K562 (cell line): Measurements from ENCODE around the gene MKRN1.

Experiments
- EZH2 ChIP-seq: IDR thresholded peaks from 2 replicates; pipeline ENCODE4 v1.6.1; 2012; ENCODE audit warnings: low read depth, mild to moderate bottlenecking, inconsistent platforms, low read length, borderline replicate concordance
- NR3C1 ChIP-seq: sonication (generic); formaldehyde crosslinking; IDR thresholded peaks from 2 replicates; pipeline ENCODE4 v1.8.1; 2022; ENCODE audit warnings: missing genetic modification reagents
- POLR2A ChIP-seq: fragments of 450-650 bp; conservative IDR thresholded peaks from 2 replicates; pipeline ENCODE4 v1.6.1; 2016
- ZKSCAN1 ChIP-seq: fragments of 150-350 bp; IDR thresholded peaks from 2 replicates; pipeline ENCODE4 v1.6.1; 2016; ENCODE audit warnings: low read depth, low read length
- TF ChIP-seq, protein P1 (sequence below), 3 experiments: IDR thresholded peaks in 2 of 3; conservative IDR thresholded peaks in 1 of 3; 2 replicates each; pipeline ENCODE4 v1.5.1; 2011 to 2012; ENCODE audit warnings: low read length in 3 of 3, mild to moderate bottlenecking in 3 of 3, control low read depth in 2 of 3, improper control_type of control experiment in 1 of 3, inconsistent platforms in 1 of 3, low read depth in 1 of 3, mixed read lengths in 1 of 3, moderate library complexity in 1 of 3; ENCODE audit not compliant: insufficient read depth in 2 of 3
- TF ChIP-seq, protein P2 (sequence below): fragments of 450-650 bp; formaldehyde crosslinking; IDR thresholded peaks from 2 replicates; pipeline ENCODE4 v1.4.0; 2020; ENCODE audit warnings: mild to moderate bottlenecking, mixed read lengths

DNA sequence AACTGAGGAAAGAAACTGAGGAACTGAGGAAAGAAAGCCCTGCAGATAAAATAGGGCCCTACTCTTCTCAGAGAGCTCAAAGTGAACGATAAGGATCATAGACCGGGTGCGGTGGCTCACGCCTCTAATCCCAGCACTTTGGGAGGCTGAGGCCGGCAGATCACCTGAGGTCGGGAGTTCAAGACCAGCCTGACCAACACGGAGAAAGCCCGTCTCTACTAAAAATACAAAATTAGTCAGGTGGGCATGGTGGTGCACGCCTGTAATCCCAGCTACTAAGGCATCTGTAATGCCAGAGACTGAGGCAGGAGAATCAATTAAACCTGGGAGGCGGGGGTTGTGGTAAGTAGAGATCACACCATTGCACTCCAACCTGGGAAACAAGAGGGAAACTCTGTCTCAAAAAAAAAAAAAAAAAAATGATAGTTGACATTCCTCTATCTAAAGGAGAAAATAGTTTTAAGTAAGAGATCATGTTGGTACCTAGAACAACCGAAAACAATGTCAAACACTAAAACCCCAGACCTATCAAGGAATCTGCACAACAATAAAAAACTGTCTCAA is 2.5 kb downstream of the MKRN1 start:
- TF ChIP-seq, protein P1, sequence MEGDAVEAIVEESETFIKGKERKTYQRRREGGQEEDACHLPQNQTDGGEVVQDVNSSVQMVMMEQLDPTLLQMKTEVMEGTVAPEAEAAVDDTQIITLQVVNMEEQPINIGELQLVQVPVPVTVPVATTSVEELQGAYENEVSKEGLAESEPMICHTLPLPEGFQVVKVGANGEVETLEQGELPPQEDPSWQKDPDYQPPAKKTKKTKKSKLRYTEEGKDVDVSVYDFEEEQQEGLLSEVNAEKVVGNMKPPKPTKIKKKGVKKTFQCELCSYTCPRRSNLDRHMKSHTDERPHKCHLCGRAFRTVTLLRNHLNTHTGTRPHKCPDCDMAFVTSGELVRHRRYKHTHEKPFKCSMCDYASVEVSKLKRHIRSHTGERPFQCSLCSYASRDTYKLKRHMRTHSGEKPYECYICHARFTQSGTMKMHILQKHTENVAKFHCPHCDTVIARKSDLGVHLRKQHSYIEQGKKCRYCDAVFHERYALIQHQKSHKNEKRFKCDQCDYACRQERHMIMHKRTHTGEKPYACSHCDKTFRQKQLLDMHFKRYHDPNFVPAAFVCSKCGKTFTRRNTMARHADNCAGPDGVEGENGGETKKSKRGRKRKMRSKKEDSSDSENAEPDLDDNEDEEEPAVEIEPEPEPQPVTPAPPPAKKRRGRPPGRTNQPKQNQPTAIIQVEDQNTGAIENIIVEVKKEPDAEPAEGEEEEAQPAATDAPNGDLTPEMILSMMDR (IDR thresholded peaks at IDR 0.05 in 2 of 3, conservative IDR thresholded peaks at IDR 0.05 in 1 of 3; ENCODE audit: insufficient read depth in 2 of 3, low read depth in 1 of 3, low read length in 3 of 3): no peak
- TF ChIP-seq EZH2 (no peak), POLR2A (no peak), ZKSCAN1 (no peak), NR3C1 (CRISPR knock-in tag) (no peak)
- TF ChIP-seq, protein P2, sequence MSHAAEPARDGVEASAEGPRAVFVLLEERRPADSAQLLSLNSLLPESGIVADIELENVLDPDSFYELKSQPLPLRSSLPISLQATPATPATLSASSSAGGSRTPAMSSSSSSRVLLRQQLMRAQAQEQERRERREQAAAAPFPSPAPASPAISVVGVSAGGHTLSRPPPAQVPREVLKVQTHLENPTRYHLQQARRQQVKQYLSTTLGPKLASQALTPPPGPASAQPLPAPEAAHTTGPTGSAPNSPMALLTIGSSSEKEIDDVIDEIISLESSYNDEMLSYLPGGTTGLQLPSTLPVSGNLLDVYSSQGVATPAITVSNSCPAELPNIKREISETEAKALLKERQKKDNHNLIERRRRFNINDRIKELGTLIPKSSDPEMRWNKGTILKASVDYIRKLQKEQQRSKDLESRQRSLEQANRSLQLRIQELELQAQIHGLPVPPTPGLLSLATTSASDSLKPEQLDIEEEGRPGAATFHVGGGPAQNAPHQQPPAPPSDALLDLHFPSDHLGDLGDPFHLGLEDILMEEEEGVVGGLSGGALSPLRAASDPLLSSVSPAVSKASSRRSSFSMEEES (CRISPR knock-in tag): no peak
